CD4-positive, alpha-beta T cell treated with Interleukin-10 for 1 hour (primary cell): Measurements from ENCODE around the gene GRB2.

Experiments used
- DNase-seq: peaks from one replicate; pipeline ENCODE4 v3.0.0-alpha.2; 2020

GRB2 gene

GRCh38 chr17:75272848-75273184 lies 132.7 kb downstream of the GRB2 start:
- no peak for DNase-seq

DNA sequence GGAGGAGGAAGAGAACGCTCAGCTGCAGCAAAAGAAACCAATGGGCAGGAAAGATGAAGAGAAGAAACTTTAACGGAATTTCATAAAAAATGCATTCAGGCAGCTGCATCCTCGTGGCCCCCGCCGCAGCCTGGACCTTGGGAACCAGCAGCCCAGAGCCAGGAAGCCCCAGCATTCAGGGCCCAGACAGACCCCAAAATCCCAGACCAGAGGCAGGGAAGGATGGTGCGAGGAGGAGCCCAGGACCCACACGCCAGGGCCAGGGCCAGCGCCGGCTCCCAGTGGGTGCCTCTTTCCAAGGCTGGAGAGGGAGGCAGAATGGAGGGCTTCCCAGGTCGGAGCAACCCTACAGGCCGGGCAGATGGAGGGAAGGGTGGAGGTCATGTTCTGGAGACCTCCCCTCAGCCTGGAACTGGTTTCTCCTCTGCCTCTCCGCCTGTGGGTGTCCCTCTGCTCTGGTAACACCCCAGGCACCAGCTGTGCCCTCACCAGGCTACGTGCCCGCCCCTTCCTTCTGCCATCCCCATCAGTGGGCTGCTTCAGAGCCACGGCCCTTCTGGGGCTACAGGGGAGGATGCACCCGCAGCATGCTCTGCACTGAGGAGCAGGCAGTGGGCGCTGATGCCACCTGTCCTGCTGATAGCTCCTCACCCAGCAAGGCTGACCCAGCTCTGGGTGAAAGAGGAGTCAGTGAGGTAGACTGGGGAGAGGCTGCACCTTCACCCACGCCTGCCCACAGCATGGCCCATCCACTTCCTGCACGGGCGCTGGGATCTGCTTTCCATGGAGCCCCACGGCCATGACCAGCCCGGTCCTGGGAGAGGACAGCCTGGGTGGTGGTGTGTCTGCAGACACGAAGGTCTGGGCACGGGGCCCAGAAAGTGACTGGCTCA lies 133.3 kb downstream of the GRB2 start:
- DNase-seq = no peak

DNA sequence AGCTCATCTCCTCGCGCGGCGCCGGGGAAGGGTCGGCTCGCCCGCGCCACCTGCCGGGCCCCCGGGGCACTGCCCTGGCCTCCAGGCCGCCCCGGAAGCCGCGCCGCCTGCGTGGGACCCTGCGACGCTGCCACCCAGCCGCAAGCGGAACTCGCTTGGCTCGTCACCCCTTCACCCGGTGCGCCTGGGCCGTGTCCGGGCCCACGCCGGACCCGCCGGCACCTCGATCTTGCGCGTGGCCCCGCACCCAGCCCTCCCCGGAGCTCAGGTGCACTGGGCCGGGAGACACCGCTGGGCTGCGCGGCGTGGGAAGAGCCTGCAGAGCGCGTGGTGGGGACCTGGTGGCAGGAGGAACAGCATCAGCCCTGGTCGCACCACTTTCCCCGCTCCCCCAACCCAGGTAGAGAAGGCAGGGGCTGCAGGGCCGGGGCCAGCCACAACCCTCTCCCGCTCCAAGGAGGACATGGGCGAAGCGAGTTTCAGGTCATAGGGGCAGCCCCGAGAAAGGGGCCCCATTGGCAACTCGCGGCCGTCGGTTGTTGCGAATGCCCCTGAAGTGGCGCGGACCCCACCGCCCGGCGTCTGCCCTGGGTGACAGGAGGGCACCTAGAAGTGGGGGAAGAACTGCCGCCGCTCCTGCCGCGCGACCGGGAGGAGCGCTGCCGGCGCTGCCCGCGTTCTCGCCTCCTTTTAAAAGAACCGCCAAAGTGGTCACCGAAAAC lies 134.1 kb downstream of the GRB2 start:
- DNase-seq = peak; percentile 90

GRCh38 chr17:75270966-75271232 lies 134.6 kb downstream of the GRB2 start, which contains the start of gene MIF4GD:
MIF4GD (minus strand) TSS chr17:75271231; CDS start chr17:75270195, 1,036 bp downstream.
- no peak for DNase-seq

- DNase-seq = peak; percentile 52
These were observed 135.1 kb downstream of the GRB2 start for GRCh38 chr17:75270218-75270965.

- no peak for DNase-seq
These were observed 135.6 kb downstream of the GRB2 start for GRCh38 chr17:75269844-75270217.
